AG04450 (cell line): ENCODE measurements around the gene GTF2IRD1. TPM values are rescaled to one million over a fixed set of nuclear protein-coding genes. Genes with fewer than 3 reads are reported as not detected.
A peak's percentile ranks its signal among the peaks of the same experiment; 100 is the strongest.
"Not testable (repeated sequence)": the region's sequence is repeated elsewhere in the genome, so short reads cannot be mapped to it uniquely, and the experiment has no call there.

Experiments
- CTCF ChIA-PET: fragments of 300-600, 350-600 bp; formaldehyde crosslinking; extraction: SDS; loops from one replicate; lab custom pipeline; 2022; ENCODE audit warnings: antibody characterized with exemption, inconsistent platforms; lab: Charles Lee
- POLR2A ChIA-PET: fragments of 350-600 bp; formaldehyde crosslinking; extraction: SDS; loops from one replicate; lab custom pipeline; 2021; ENCODE audit warnings: antibody characterized with exemption, inconsistent platforms; lab: Yijun Ruan, JAX
- DNase-seq: peaks from one replicate; pipeline ENCODE4 v3.0.0-alpha.2; 2011; ENCODE audit warnings: low read depth, low spot score
- H3K27ac ChIP-seq: one replicate; pipeline ENCODE4 v1.5.1; 2012; ENCODE audit warnings: low read depth, low read length, control low read depth
- H3K27me3 ChIP-seq: one replicate; pipeline ENCODE4 v1.6.0; 2012; ENCODE audit warnings: low read length; ENCODE audit not compliant: control insufficient read depth, insufficient read depth
- H3K4me3 ChIP-seq: 2 replicates; pipeline ENCODE4 v1.5.1; 2011; ENCODE audit warnings: mild to moderate bottlenecking, low read depth, low read length, control low read depth
- H3K9me3 ChIP-seq: 2 replicates; pipeline ENCODE4 v1.5.1; 2012; ENCODE audit warnings: low read length; ENCODE audit not compliant: control insufficient read depth, insufficient read depth
- CTCF ChIP-seq: IDR thresholded peaks from 2 replicates; pipeline ENCODE4 v1.5.1; 2011; ENCODE audit warnings: low read depth, low read length, control low read depth, inconsistent platforms
- polyA plus RNA-seq: library from polyadenylated mRNA; depleted of rRNA; stranded (reverse); fragments of >200 nt; gene quantifications from 2 replicates; pipeline ENCODE4 v1.2.3, GENCODE V29; 2011; rRNA removed
- small RNA-seq: library from RNA; depleted of rRNA; stranded (forward); fragments of <200 nt; gene quantifications from one replicate; pipeline ENCODE3, GENCODE V24; 2012; ENCODE audit warnings: low read depth; ENCODE audit not compliant: insufficient read length

GTF2IRD1 gene
- polyA plus RNA-seq, 1 experiment = 23.5 TPM

- Histone ChIP-seq H3K4me3 (no peak overlapping the region), H3K27ac (no peak overlapping the region), H3K27me3 (no peaks in the 10 kb centered on the region), H3K9me3 (no peaks in the 10 kb centered on the region)
- no peak for DNase-seq
- ChIA-PET CTCF (no interaction called here), POLR2A (no interaction called here)
- TF ChIP-seq CTCF = no peak
Measured at GRCh38 chr7:74633451-74633921, 179.8 kb downstream of the GTF2IRD1 start.

GRCh38 chr7:74637745-74638144, 184.0 kb downstream of the GTF2IRD1 start:
- Histone ChIP-seq H3K4me3 (no peak overlapping the region), H3K27me3 (no peaks in the 10 kb centered on the region), H3K27ac (no peak overlapping the region), H3K9me3 (no peaks in the 10 kb centered on the region)
- ChIA-PET CTCF (interaction anchor here (0.6 kb wide), 1 partner anchor 8 kb away, joined by 3 read pairs; no protein-coding TSS in a partner anchor), POLR2A (no interaction called here)
- no peak for DNase-seq
- no peak for TF ChIP-seq CTCF

GRCh38 chr7:74650055-74650454, 196.3 kb downstream of the GTF2IRD1 start:
- peak overlapping the region; percentile 39 for H3K4me3 ChIP-seq
- H3K9me3 ChIP-seq, CTCF ChIA-PET, POLR2A ChIA-PET, H3K27ac ChIP-seq, DNase-seq, H3K27me3 ChIP-seq: not testable (repeated sequence)

GRCh38 chr7:74650493-74651132, 196.9 kb downstream of the GTF2IRD1 start:
- CTCF ChIA-PET, H3K27me3 ChIP-seq, H3K4me3 ChIP-seq, H3K27ac ChIP-seq, POLR2A ChIA-PET, H3K9me3 ChIP-seq, DNase-seq: not testable (repeated sequence)

- H3K4me3 ChIP-seq, H3K27me3 ChIP-seq, CTCF ChIA-PET, H3K27ac ChIP-seq, POLR2A ChIA-PET, H3K9me3 ChIP-seq, DNase-seq: not testable (repeated sequence)
Measured at GRCh38 chr7:74651133-74651504, 197.4 kb downstream of the GTF2IRD1 start.

Small RNA genes within 50 kb of the gene (small RNA-seq; reads per million reads assigned to genes)
- not detected for gene RNA5SP233

Other genes with a start within 250 kb of the GTF2IRD1 start
- 0.22 and 0.26 TPM in 2 replicates for gene LAT2, start 243.9 kb upstream of the GTF2IRD1 start, polyA plus RNA-seq
- 11.3 and 15.4 TPM in 2 replicates for gene RFC2, start 199.5 kb upstream of the GTF2IRD1 start, polyA plus RNA-seq
- gene CLIP2, start 164.5 kb upstream of the GTF2IRD1 start, polyA plus RNA-seq = 7.2 and 11.9 TPM in 2 replicates
- gene GTF2I, start 203.8 kb downstream of the GTF2IRD1 start, polyA plus RNA-seq = 91.2 and 115 TPM in 2 replicates